Measurements from ENCODE around the gene LRR1.

Gene LRR1

GRCh38 chr14:49598485-49599300 lies at the start of gene LRR1:
LRR1 (plus strand) TSS chr14:49598940; CDS start chr14:49599021, 81 bp downstream.
- H3K4me3 ChIP-seq (ENCODE audit: low read depth, low read length) = peak within 1 kb of the TSS; percentile 71
- no peak for TF ChIP-seq CTCF (IDR thresholded peaks at IDR 0.05; ENCODE audit: insufficient read depth, low read depth, low read length, missing control alignments)
- peak; percentile 90 for DNase-seq (ENCODE audit: low read depth)

- no peak overlapping the region for H3K4me3 ChIP-seq (ENCODE audit: low read depth, low read length)
- no peak for TF ChIP-seq CTCF (IDR thresholded peaks at IDR 0.05; ENCODE audit: insufficient read depth, low read depth, low read length, missing control alignments)
- no peak for DNase-seq (ENCODE audit: low read depth)
Measured at GRCh38 chr14:49549446-49549845, 49.3 kb upstream of the LRR1 start.

GRCh38 chr14:49549881-49550280 lies 48.9 kb upstream of the LRR1 start:
- no peak overlapping the region for H3K4me3 ChIP-seq (ENCODE audit: low read depth, low read length)
- DNase-seq (ENCODE audit: low read depth) = no peak
- TF ChIP-seq CTCF (IDR thresholded peaks at IDR 0.05; ENCODE audit: insufficient read depth, low read depth, low read length, missing control alignments) = no peak

GRCh38 chr14:49550286-49551184 lies 48.2 kb upstream of the LRR1 start:
- no peak overlapping the region for H3K4me3 ChIP-seq (ENCODE audit: low read depth, low read length)
- DNase-seq (ENCODE audit: low read depth) = no peak
- TF ChIP-seq CTCF (IDR thresholded peaks at IDR 0.05; ENCODE audit: insufficient read depth, low read depth, low read length, missing control alignments) = no peak

- TF ChIP-seq CTCF (IDR thresholded peaks at IDR 0.05; ENCODE audit: insufficient read depth, low read depth, low read length, missing control alignments) = no peak
- DNase-seq (ENCODE audit: low read depth) = no peak
- H3K4me3 ChIP-seq (ENCODE audit: low read depth, low read length) = no peak overlapping the region
Measured at GRCh38 chr14:49551569-49551968, 47.2 kb upstream of the LRR1 start.

- TF ChIP-seq CTCF (IDR thresholded peaks at IDR 0.05; ENCODE audit: insufficient read depth, low read depth, low read length, missing control alignments) = no peak
- no peak for DNase-seq (ENCODE audit: low read depth)
- H3K4me3 ChIP-seq (ENCODE audit: low read depth, low read length) = no peak overlapping the region
Measured at GRCh38 chr14:49553106-49553505, 45.6 kb upstream of the LRR1 start.

Measured in GM12865 (cell line).